Measurements from ENCODE around the gene OTULIN.

OTULIN gene

GRCh38 chr5:14699159-14699558, 34.6 kb downstream of the OTULIN start:
- no peak for DNase-seq

GRCh38 chr5:14699807-14700400, 35.4 kb downstream of the OTULIN start:
- DNase-seq = no peak

GRCh38 chr5:14700478-14701436, 36.2 kb downstream of the OTULIN start:
- DNase-seq = no peak

- no peak for DNase-seq
Measured at GRCh38 chr5:14701556-14701955, 37.0 kb downstream of the OTULIN start.

- DNase-seq = no peak
Measured at GRCh38 chr5:14702238-14702839, 37.8 kb downstream of the OTULIN start.

GRCh38 chr5:14705556-14705955, 41.0 kb downstream of the OTULIN start:
- no peak for DNase-seq

GRCh38 chr5:14706615-14707021, 42.1 kb downstream of the OTULIN start:
- peak; percentile 79 for DNase-seq

- no peak for DNase-seq
Measured at GRCh38 chr5:14707811-14708390, 43.4 kb downstream of the OTULIN start.

GRCh38 chr5:14708551-14708950, 44.0 kb downstream of the OTULIN start:
- DNase-seq = no peak

- no peak for DNase-seq
Measured at GRCh38 chr5:14710313-14710994, 45.9 kb downstream of the OTULIN start.

- no peak for DNase-seq
Measured at GRCh38 chr5:14712131-14712530, 47.6 kb downstream of the OTULIN start.

- no peak for DNase-seq
Measured at GRCh38 chr5:14712666-14713065, 48.1 kb downstream of the OTULIN start.

- DNase-seq = no peak
Measured at GRCh38 chr5:14713476-14714390, 49.2 kb downstream of the OTULIN start.

GRCh38 chr5:14714706-14715105, 50.2 kb downstream of the OTULIN start:
- DNase-seq = no peak

GRCh38 chr5:14715481-14715880, 51.0 kb downstream of the OTULIN start:
- no peak for DNase-seq

GRCh38 chr5:14716755-14717752, 52.5 kb downstream of the OTULIN start:
- DNase-seq = no peak

GRCh38 chr5:14718778-14719177, 54.3 kb downstream of the OTULIN start:
- DNase-seq = no peak

GRCh38 chr5:14720236-14720923, 55.9 kb downstream of the OTULIN start:
- DNase-seq = no peak

- DNase-seq = no peak
Measured at GRCh38 chr5:14721990-14722656, 57.6 kb downstream of the OTULIN start.
